GM19468 (cell line): ENCODE data around the gene NXPH3.

Experiments used
- ATAC-seq: cut with Tn5 transposase; IDR thresholded peaks from one replicate; pipeline ENCODE4 v1.9.1; 2021; ENCODE audit warnings: mild to moderate bottlenecking, moderate library complexity, moderate number of reproducible peaks; ENCODE audit not compliant: unreplicated experiment; ENCODE audit errors: extremely low read depth

The NXPH3 gene

DNA sequence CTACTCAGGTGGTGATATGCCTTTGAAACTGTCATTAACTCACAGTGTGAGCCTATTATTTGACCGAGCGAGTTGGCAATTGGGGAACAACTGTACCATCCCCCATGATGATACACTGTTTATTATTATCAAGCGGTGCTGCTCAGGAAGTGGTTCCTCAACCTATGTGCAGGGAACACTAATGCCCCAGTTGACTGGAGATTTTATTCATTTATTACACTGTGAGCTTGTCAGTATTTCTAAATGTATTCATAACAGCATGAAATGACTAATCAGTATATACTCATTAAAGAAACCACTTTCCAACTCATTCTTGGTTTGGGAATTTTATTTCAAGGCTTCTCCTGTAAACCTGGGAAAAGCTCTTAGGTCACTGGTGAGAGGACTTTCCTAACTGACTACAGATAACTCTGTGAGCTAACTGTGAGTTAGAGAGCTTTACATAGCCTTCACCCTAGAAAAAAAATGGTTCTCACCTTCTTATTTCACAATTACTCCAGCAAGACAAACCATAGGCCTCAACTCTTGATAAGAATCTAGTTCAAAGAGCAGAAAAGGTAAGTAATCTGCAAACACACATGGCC, 42.4 kb downstream of the NXPH3 start:
- ATAC-seq: no peak

DNA sequence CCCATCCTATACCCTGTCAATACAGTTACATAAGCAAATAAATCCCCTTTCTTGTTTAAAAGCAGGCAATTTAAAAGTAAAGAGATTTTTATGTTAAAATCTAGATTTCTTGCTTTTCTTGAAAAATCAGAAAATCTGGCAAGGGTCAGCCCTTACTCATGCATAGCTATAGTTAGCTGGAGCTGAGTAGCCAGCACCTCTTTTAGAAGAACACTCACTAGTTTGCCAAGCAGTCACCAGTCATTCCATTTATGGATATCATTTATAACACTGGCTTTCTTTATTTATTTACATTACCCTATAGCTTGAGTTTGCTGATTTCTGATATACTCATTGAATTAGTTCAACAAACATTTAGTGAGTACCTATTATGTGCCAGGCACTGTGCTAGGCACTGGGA, 45.7 kb downstream of the NXPH3 start:
- ATAC-seq: no peak

DNA sequence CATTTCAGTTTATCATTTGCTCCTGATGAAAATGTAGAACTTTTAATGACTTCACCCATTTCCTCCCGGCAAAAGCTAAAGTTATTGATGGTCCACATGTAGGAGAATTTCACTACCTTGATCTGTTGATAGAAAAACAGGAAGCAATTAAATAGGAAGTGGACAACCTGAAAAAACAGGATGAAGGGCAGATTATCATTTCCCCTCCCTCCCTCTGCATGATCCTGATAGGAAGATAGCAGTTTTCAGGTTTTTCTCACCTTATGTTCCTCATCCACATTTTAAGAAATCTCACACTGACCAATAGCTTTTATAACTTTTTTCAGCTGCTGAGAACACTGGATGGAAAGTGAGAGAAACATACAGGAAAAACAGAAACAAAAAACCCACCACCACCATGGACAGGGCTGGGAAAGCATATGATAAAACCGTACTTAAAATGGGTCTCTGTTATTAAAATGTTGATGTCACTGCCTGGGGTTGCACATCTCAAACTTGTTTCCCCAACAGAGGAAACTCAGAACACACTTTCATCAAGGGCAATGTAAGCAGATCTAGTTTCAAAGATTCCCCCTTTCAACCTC, 46.4 kb downstream of the NXPH3 start:
- ATAC-seq: no peak

DNA sequence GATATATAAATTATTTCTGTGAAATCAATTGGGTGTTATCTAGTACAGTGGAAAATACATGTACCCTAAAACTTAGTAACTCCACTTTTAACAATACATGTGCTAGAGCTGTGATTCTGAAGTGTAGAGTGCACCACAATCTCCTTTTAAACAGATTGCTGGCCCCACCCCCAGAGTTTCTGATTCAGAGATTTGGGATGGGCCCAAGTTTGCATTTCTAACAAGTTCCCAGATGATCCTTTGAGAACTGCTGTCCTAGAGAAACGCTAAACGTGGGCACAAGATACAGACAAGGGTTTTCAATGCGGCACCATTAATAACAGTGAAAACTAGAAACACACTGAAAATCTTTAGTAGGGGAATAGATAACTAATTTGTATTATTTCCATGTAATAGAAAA, 49.2 kb downstream of the NXPH3 start:
- ATAC-seq: no peak

DNA sequence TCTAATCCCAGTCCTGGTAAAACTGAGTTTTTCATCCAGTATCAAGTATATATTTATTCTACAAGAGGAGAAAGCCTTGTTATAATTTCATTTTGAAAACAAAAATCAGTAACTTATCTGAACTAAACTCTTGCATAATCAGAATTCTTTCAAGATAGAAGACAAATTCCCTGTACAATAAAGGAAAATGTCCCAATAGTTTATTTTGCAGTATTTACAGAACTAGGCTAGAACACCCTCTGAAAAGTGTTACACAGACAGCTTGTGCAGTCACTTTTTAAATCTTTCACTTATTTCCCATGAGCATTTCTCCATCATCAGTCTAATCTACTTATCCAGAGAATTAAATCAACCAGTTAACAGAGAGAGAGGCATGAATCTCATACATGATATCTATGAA, 53.8 kb downstream of the NXPH3 start:
- ATAC-seq: no peak

DNA sequence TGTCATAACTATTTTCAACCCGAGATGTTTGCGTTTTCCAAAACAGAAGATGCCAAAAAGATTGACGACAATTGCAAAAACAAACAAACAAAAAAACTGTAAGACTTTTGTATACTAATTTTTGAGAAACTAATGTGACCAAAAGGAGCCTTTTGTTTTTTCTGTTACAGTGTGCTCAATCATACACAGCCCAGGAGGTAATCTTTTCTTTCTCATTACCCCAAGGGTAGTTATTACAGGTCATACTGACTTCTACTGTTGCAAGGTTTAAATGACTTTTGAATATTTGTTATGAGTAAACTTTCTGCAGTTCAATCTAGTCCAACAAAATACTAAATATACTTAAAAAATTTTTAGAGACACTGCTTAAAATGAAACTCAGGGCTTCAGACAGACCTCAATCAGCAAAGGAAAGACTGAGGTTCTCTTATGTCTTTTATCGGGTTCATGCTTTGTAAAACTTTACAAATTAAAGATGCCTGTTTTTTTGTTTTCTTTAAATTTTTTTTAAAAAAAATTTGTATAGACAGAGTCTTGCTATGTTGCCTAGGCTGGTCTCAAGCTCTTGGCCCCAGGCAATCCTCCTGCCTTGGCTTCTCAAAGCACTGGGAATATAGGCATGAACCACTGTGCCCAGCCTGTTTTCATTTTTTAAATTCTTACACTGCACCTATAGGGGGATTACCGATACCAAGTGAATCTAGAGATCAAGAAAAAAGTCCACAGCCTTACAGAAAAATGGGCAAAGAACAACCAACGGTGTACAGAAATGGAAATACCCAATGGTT, 54.6 kb downstream of the NXPH3 start:
- ATAC-seq: no peak

DNA sequence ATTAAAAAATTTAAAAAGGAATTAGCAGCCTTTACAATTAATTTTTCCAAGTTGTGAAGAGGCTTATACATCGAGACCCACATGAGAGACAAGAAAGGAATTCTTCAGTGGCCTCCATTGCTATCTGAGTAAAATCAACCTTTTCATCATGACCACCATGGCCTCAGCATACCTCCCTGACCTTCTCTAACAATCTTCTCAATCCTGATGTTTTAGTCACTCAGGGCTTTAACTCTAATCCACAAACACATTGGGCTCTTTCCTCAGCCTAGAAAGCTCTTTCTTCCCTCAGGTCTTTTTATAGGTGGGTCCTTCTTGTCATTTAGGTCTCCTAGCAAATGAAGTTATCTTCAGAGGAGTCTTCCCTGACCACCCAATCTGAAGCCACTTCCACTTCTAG, 55.8 kb downstream of the NXPH3 start:
- ATAC-seq: no peak
